Bronchial epithelial cell (primary cell): ENCODE measurements around the gene RASGRP1. TPM values are rescaled to one million over a fixed set of nuclear protein-coding genes. Genes with fewer than 3 reads are reported as not detected.

Experiments used
- DNase-seq: peaks from one replicate; pipeline ENCODE4 v3.0.0-alpha.2; 2010; ENCODE audit warnings: low read depth
- FAIRE-seq: peaks from 2 replicates; lab custom pipeline; 2011; peaks lifted over from hg19 to GRCh38; lab: Jason Lieb, UNC
- H3K27me3 ChIP-seq: 2 replicates; pipeline ENCODE4 v1.5.1; 2011; ENCODE audit warnings: low read length; ENCODE audit not compliant: control insufficient read depth, insufficient read depth
- H3K36me3 ChIP-seq: 2 replicates; pipeline ENCODE4 v1.5.1; 2011; ENCODE audit warnings: low read length; ENCODE audit not compliant: control insufficient read depth, insufficient read depth
- H3K4me3 ChIP-seq: 2 replicates; pipeline ENCODE4 v1.5.1; 2011; ENCODE audit warnings: mild to moderate bottlenecking, low read depth, low read length, control low read depth
- CTCF ChIP-seq: IDR thresholded peaks from 2 replicates; pipeline ENCODE4 v1.5.1; 2011; ENCODE audit warnings: mild to moderate bottlenecking, moderate library complexity, low read length, control low read depth, inconsistent platforms; ENCODE audit not compliant: insufficient read depth, severe bottlenecking
- total RNA-seq: library from RNA; depleted of rRNA; stranded (reverse); fragments of >200 nt; gene quantifications from 2 replicates; pipeline ENCODE4 v1.2.1, GENCODE V29; 2014

RASGRP1 gene
- total RNA-seq, 1 donor from 2014 or later: under 0.01 TPM

- FAIRE-seq: no peak
- peak; percentile 22 for DNase-seq
- Histone ChIP-seq H3K4me3 (no peak overlapping the region), H3K36me3 (no peaks in the 10 kb centered on the region), H3K27me3 (peaks cover 8% of the 10 kb centered on the region)
- TF ChIP-seq CTCF: no peak
These were observed 6.1 kb downstream of the RASGRP1 start for GRCh38 chr15:38558372-38559059.

GRCh38 chr15:38557921-38558320, 6.7 kb downstream of the RASGRP1 start:
- no peak for TF ChIP-seq CTCF
- DNase-seq (no peak), FAIRE-seq (no peak)
- H3K36me3 ChIP-seq: no peaks in the 10 kb centered on the region
- no peak overlapping the region for H3K4me3 ChIP-seq
- peaks cover 7% of the 10 kb centered on the region for H3K27me3 ChIP-seq

GRCh38 chr15:38555686-38556334, 8.8 kb downstream of the RASGRP1 start:
- no peak for TF ChIP-seq CTCF
- no peak overlapping the region for H3K4me3 ChIP-seq
- no peak for FAIRE-seq
- peaks cover 6% of the 10 kb centered on the region for H3K27me3 ChIP-seq
- DNase-seq: peak; percentile 10
- H3K36me3 ChIP-seq: no peaks in the 10 kb centered on the region

- DNase-seq (no peak), FAIRE-seq (no peak)
- H3K36me3 ChIP-seq: no peaks in the 10 kb centered on the region
- TF ChIP-seq CTCF: no peak
- H3K27me3 ChIP-seq: peaks cover 4% of the 10 kb centered on the region
- H3K4me3 ChIP-seq: no peak overlapping the region
These were observed 10.3 kb downstream of the RASGRP1 start for GRCh38 chr15:38554354-38554753.

GRCh38 chr15:38553071-38553470, 11.5 kb downstream of the RASGRP1 start:
- no peak overlapping the region for H3K4me3 ChIP-seq
- H3K36me3 ChIP-seq: no peaks in the 10 kb centered on the region
- H3K27me3 ChIP-seq: peaks cover 4% of the 10 kb centered on the region
- no peak for FAIRE-seq
- TF ChIP-seq CTCF: no peak
- DNase-seq: no peak
